RWPE2 (cell line): ENCODE data around the gene PPFIA2.

ENCODE experiments used
- ATAC-seq: fragments of 200-7000 bp; cut with Tn5 transposase; 3 replicates; pipeline ENCODE4 v1.9.1; 2021; ENCODE audit warnings: low read depth
- DNase-seq: peaks from one replicate; pipeline ENCODE4 v3.0.0-alpha.2; 2020; ENCODE audit warnings: low spot score
- H3K27ac ChIP-seq: fragments of 450-650 bp; 2 replicates; pipeline ENCODE4 v1.5.1; 2017; ENCODE audit warnings: mild to moderate bottlenecking; ENCODE audit not compliant: poor library complexity, severe bottlenecking
- H3K27me3 ChIP-seq: fragments of 250-450 bp; sonication (Bioruptor Pico); 2 replicates; pipeline ENCODE4 v1.5.1; 2021; ENCODE audit warnings: mild to moderate bottlenecking, moderate library complexity; ENCODE audit not compliant: insufficient read depth, poor library complexity, severe bottlenecking
- H3K36me3 ChIP-seq: fragments of 250-450 bp; sonication (Bioruptor Pico); 2 replicates; pipeline ENCODE4 v1.5.1; 2020; ENCODE audit warnings: low read depth, mild to moderate bottlenecking, moderate library complexity
- H3K4me1 ChIP-seq: fragments of 250-450 bp; sonication (Bioruptor Pico); 2 replicates; pipeline ENCODE4 v1.5.1; 2021; ENCODE audit warnings: mild to moderate bottlenecking, moderate library complexity; ENCODE audit not compliant: insufficient read depth, poor library complexity, severe bottlenecking
- H3K4me3 ChIP-seq: fragments of 250-450 bp; sonication (Bioruptor Pico); 2 replicates; pipeline ENCODE4 v1.5.1; 2021; ENCODE audit warnings: mild to moderate bottlenecking, moderate library complexity; ENCODE audit not compliant: severe bottlenecking
- H3K9me3 ChIP-seq: fragments of 250-450 bp; sonication (Bioruptor Pico); 2 replicates; pipeline ENCODE4 v1.5.1; 2021; ENCODE audit warnings: mild to moderate bottlenecking, moderate library complexity; ENCODE audit not compliant: severe bottlenecking
- CTCF ChIP-seq: fragments of 450-650 bp; IDR thresholded peaks from one replicate; pipeline ENCODE4 v1.5.1; 2017; ENCODE audit warnings: mild to moderate bottlenecking, moderate library complexity; ENCODE audit not compliant: poor library complexity, severe bottlenecking

Gene PPFIA2

GRCh38 chr12:81381951-81382350 lies 377.2 kb downstream of the PPFIA2 start:
- ATAC-seq (no peak), DNase-seq (no peak)
- TF ChIP-seq CTCF = no peak
- Histone ChIP-seq H3K27me3 (no peaks in the 10 kb centered on the region), H3K9me3 (no peaks in the 10 kb centered on the region), H3K36me3 (no peaks in the 10 kb centered on the region), H3K4me3 (no peak overlapping the region), H3K4me1 (no peaks in the 10 kb centered on the region), H3K27ac (no peak overlapping the region)

- no peak overlapping the region for H3K27ac ChIP-seq
- ATAC-seq (no peak), DNase-seq (no peak)
- no peaks in the 10 kb centered on the region for H3K27me3 ChIP-seq
- no peaks in the 10 kb centered on the region for H3K4me1 ChIP-seq
- no peaks in the 10 kb centered on the region for H3K36me3 ChIP-seq
- no peaks in the 10 kb centered on the region for H3K9me3 ChIP-seq
- H3K4me3 ChIP-seq = no peak overlapping the region
- no peak for TF ChIP-seq CTCF
Measured at GRCh38 chr12:81378601-81379285, 380.4 kb downstream of the PPFIA2 start.

GRCh38 chr12:81377771-81378170 lies 381.4 kb downstream of the PPFIA2 start:
- ATAC-seq (no peak), DNase-seq (no peak)
- no peaks in the 10 kb centered on the region for H3K9me3 ChIP-seq
- H3K27ac ChIP-seq = no peak overlapping the region
- no peak overlapping the region for H3K4me3 ChIP-seq
- no peak for TF ChIP-seq CTCF
- H3K4me1 ChIP-seq = no peaks in the 10 kb centered on the region
- H3K36me3 ChIP-seq = no peaks in the 10 kb centered on the region
- H3K27me3 ChIP-seq = no peaks in the 10 kb centered on the region

GRCh38 chr12:81375969-81376368 lies 383.2 kb downstream of the PPFIA2 start:
- Histone ChIP-seq H3K36me3 (no peaks in the 10 kb centered on the region), H3K9me3 (no peaks in the 10 kb centered on the region), H3K27me3 (no peaks in the 10 kb centered on the region), H3K27ac (no peak overlapping the region), H3K4me3 (no peak overlapping the region), H3K4me1 (no peaks in the 10 kb centered on the region)
- DNase-seq = no peak
- no peak for TF ChIP-seq CTCF
- no peak for ATAC-seq

- TF ChIP-seq CTCF = no peak
- no peak overlapping the region for H3K4me3 ChIP-seq
Measured at GRCh38 chr12:81370456-81370855, 388.7 kb downstream of the PPFIA2 start.

More at GRCh38 chr12:81370456-81370855, 388.7 kb downstream of the PPFIA2 start:
- no peak for ATAC-seq
- DNase-seq = no peak
- no peaks in the 10 kb centered on the region for H3K9me3 ChIP-seq
- no peak overlapping the region for H3K27ac ChIP-seq
- H3K36me3 ChIP-seq = no peaks in the 10 kb centered on the region
- H3K27me3 ChIP-seq = no peaks in the 10 kb centered on the region
- H3K4me1 ChIP-seq = no peaks in the 10 kb centered on the region
